HepG2 (cell line): ENCODE measurements around the gene RRM2. TPM values are rescaled to one million over a fixed set of nuclear protein-coding genes. Genes with fewer than 3 reads are reported as not detected.

Experiments used
- CCDC6 ChIP-seq: sonication (generic); formaldehyde crosslinking; IDR thresholded peaks from 2 replicates; pipeline ENCODE4 v1.8.1; 2022; ENCODE audit warnings: mild to moderate bottlenecking, missing genetic modification reagents, moderate library complexity
- CEBPG ChIP-seq: IDR thresholded peaks from 2 replicates; pipeline ENCODE4 v1.6.1; 2016
- CREB1 ChIP-seq, 2 experiments: fragments of 450-650 bp in 1 of 2; IDR thresholded peaks; 2 replicates each; pipeline ENCODE4 v1.6.1; 2016 to 2017; ENCODE audit warnings: control low read depth in 1 of 2, mild to moderate bottlenecking in 1 of 2, missing compliant biosample characterization in 1 of 2, missing genetic modification characterization in 1 of 2
- DR1 ChIP-seq: sonication (generic); formaldehyde crosslinking; IDR thresholded peaks from 2 replicates; pipeline ENCODE4 v1.8.0; 2021; ENCODE audit warnings: mild to moderate bottlenecking, missing genetic modification reagents, inconsistent platforms
- ESRRA ChIP-seq: sonication (generic); formaldehyde crosslinking; IDR thresholded peaks from 2 replicates; pipeline ENCODE4 v1.5.1; 2020; ENCODE audit warnings: mild to moderate bottlenecking, low read depth, missing genetic modification reagents
- GPN1 ChIP-seq: sonication (generic); formaldehyde crosslinking; IDR thresholded peaks from 2 replicates; pipeline ENCODE4 v1.5.1; 2020; ENCODE audit warnings: missing genetic modification reagents, borderline replicate concordance
- ISX ChIP-seq: sonication (generic); formaldehyde crosslinking; conservative IDR thresholded peaks from 2 replicates; pipeline ENCODE4 v1.5.0; 2020; ENCODE audit warnings: missing genetic modification reagents
- LRRFIP1 ChIP-seq: sonication (generic); formaldehyde crosslinking; conservative IDR thresholded peaks from 2 replicates; pipeline ENCODE4 v1.4.0; 2020; ENCODE audit warnings: missing genetic modification reagents
- MIXL1 ChIP-seq: IDR thresholded peaks from 2 replicates; pipeline ENCODE4 v1.6.1; 2016
- RFX5 ChIP-seq: IDR thresholded peaks from 2 replicates; pipeline ENCODE4 v1.6.1; 2011; ENCODE audit warnings: low read depth, low read length, improper control_type of control experiment
- SRSF9 ChIP-seq: fragments of 200-400 bp; formaldehyde crosslinking; IDR thresholded peaks from 2 replicates; pipeline ENCODE4 v1.6.1; 2018; ENCODE audit warnings: borderline replicate concordance, mild to moderate bottlenecking, low read depth, low read length; ENCODE audit not compliant: insufficient read depth, poor library complexity, severe bottlenecking
- TFDP2 ChIP-seq: sonication (generic); formaldehyde crosslinking; IDR thresholded peaks from 2 replicates; pipeline ENCODE4 v1.4.0; 2020; ENCODE audit warnings: missing genetic modification reagents
- ZNF512 ChIP-seq: sonication (generic); formaldehyde crosslinking; IDR thresholded peaks from 2 replicates; pipeline ENCODE4 v1.4.0; 2020; ENCODE audit warnings: mild to moderate bottlenecking, missing genetic modification reagents
- ZNF576 ChIP-seq: sonication (generic); formaldehyde crosslinking; IDR thresholded peaks from 2 replicates; pipeline ENCODE4 v1.4.0; 2020; ENCODE audit warnings: mild to moderate bottlenecking, missing genetic modification reagents
- ZNF770 ChIP-seq: sonication (generic); formaldehyde crosslinking; IDR thresholded peaks from 2 replicates; pipeline ENCODE4 v1.5.0; 2020; ENCODE audit warnings: mild to moderate bottlenecking, missing genetic modification reagents
- ZNF782 ChIP-seq: sonication (generic); formaldehyde crosslinking; IDR thresholded peaks from 2 replicates; pipeline ENCODE4 v1.4.0; 2020; ENCODE audit warnings: missing genetic modification reagents, mild to moderate bottlenecking, borderline replicate concordance
- ZNF841 ChIP-seq: sonication (generic); formaldehyde crosslinking; IDR thresholded peaks from 2 replicates; pipeline ENCODE4 v1.8.1; 2023; ENCODE audit warnings: missing genetic modification reagents, borderline replicate concordance
- polyA plus RNA-seq, 8 experiments: library from polyadenylated mRNA; depleted of rRNA in 3 of 8; stranded (reverse) in 7 of 8; unstranded in 1 of 8; fragments of >200 nt; fragmentation: Illumina TruSeq in 4 of 8; extraction: Trizol in 4 of 8; gene quantifications; 2 replicates each; pipeline versions ENCODE4 v1.2.1 to v1.2.3, GENCODE V29; 2011 to 2016; ENCODE audit warnings: low read depth in 4 of 8, missing spikeins in 1 of 8, mixed read lengths in 1 of 8; ENCODE audit not compliant: insufficient read depth in 1 of 8
- total RNA-seq, 5 experiments: library from RNA; depleted of rRNA; stranded (reverse); fragments of >200 nt; fragmentation: Illumina TruSeq; extraction: Trizol; gene quantifications; 2 replicates each; pipeline ENCODE4 v1.2.3, GENCODE V29; 2016; ENCODE audit warnings: low read depth in 1 of 5

The RRM2 gene
- total and polyA plus RNA-seq, 2 of the 13 experiments (the other 11 are each of a cell fraction or from before 2014, with no cell fraction given) = 31.3 to 150 TPM

- no peak for TF ChIP-seq LRRFIP1 (CRISPR knock-in tag)
- no peak for TF ChIP-seq CCDC6 (CRISPR knock-in tag)
- peak; percentile 25; the same call in 1 of the 2 replicates for TF ChIP-seq ZNF782 (CRISPR knock-in tag)
- no peak for TF ChIP-seq RFX5
- TF ChIP-seq MIXL1 (CRISPR knock-in tag) = no peak
- TF ChIP-seq ESRRA (CRISPR knock-in tag) = no peak
- no peak for TF ChIP-seq DR1 (CRISPR knock-in tag)
- no peak for TF ChIP-seq CREB1 (IDR thresholded peaks at IDR 0.05)
- 0 out of 2 replicates have a peak, but pooled peaks have one; percentile 49 for TF ChIP-seq CREB1 (CRISPR knock-in tag; IDR thresholded peaks at IDR 0.05)
- no peak for TF ChIP-seq CEBPG (CRISPR knock-in tag)
- TF ChIP-seq ISX (CRISPR knock-in tag) = no peak
- TF ChIP-seq TFDP2 (CRISPR knock-in tag) = no peak
- TF ChIP-seq GPN1 = no peak
- TF ChIP-seq ZNF841 = no peak
- peak; percentile 93 for TF ChIP-seq ZNF770 (CRISPR knock-in tag)
- TF ChIP-seq SRSF9 = no peak
- TF ChIP-seq ZNF576 (CRISPR knock-in tag) = peak; percentile 86
- TF ChIP-seq ZNF512 (CRISPR knock-in tag) = no peak
Measured at GRCh38 chr2:10119601-10120157, 2.9 kb upstream of the RRM2 start (continued).
